ENCODE results near the gene C22orf31.

GRCh38 chr22:29095459-29095858 lies 33.8 kb upstream of the C22orf31 start:
- TF ChIP-seq POLR2A (IDR thresholded peaks at IDR 0.05; ENCODE audit: low read depth, low read length) (no peak), POLR2AphosphoS5 (IDR thresholded peaks at IDR 0.05; ENCODE audit: low read depth, low read length) (no peak), TAF1 (IDR thresholded peaks at IDR 0.05; ENCODE audit: low read depth, low read length) (no peak), SPI1 (IDR thresholded peaks at IDR 0.05; ENCODE audit: low read depth, low read length) (no peak), PAX5 (IDR thresholded peaks at IDR 0.05; ENCODE audit: insufficient read depth, low read length, severe bottlenecking) (no peak), POU2F2 (IDR thresholded peaks at IDR 0.05; ENCODE audit: low read depth, low read length) (no peak)

Measured in GM12891 (cell line).